Suprapubic skin (tissue), 3 donors: ENCODE results near the gene SNTA1.
"Not testable (repeated sequence)": the region's sequence is repeated elsewhere in the genome, so short reads cannot be mapped to it uniquely, and the experiment has no call there.

Source experiments
- EP300 ChIP-seq: sonication (generic); formaldehyde crosslinking; IDR thresholded peaks from one replicate; pipeline ENCODE4 v1.6.1; 2017; ENCODE audit warnings: antibody characterized with exemption
- TF ChIP-seq, protein P1 (sequence below), 2 donors: fragments of 200-600 bp in 1 of 2; fragments of 450-650 bp in 1 of 2; sonication (generic) in 1 of 2; IDR thresholded peaks; one replicate each; pipeline ENCODE4 v1.5.1; 2016 to 2019; ENCODE audit warnings: antibody characterized with exemption in 2 of 2, mild to moderate bottlenecking in 1 of 2, moderate library complexity in 1 of 2

DNA sequence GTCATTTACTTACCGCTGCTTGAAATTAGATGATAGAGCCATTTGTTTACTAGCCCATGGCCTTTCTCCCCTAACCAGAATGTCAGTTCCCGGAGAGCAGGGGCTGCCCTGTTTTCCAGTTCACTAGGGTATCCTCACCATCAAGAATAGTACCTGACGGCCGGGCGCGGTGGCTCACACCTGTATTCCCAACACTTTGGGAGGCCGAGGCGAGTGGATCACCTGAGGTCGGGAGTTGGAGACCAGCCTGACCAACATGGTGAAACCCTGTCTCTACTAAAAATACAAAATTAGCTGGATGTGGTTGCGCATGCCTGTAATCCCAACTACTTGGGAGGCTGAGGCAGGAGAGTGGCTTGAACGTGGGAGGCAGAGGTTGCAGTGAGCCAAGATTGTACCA lies 19.7 kb downstream of the SNTA1 start:
- TF ChIP-seq EP300, result not testable (repeated sequence)
- TF ChIP-seq, protein P1, sequence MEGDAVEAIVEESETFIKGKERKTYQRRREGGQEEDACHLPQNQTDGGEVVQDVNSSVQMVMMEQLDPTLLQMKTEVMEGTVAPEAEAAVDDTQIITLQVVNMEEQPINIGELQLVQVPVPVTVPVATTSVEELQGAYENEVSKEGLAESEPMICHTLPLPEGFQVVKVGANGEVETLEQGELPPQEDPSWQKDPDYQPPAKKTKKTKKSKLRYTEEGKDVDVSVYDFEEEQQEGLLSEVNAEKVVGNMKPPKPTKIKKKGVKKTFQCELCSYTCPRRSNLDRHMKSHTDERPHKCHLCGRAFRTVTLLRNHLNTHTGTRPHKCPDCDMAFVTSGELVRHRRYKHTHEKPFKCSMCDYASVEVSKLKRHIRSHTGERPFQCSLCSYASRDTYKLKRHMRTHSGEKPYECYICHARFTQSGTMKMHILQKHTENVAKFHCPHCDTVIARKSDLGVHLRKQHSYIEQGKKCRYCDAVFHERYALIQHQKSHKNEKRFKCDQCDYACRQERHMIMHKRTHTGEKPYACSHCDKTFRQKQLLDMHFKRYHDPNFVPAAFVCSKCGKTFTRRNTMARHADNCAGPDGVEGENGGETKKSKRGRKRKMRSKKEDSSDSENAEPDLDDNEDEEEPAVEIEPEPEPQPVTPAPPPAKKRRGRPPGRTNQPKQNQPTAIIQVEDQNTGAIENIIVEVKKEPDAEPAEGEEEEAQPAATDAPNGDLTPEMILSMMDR (IDR thresholded peaks at IDR 0.05), result not testable (repeated sequence)
